Activated CD8-positive, alpha-beta memory T cell treated with anti-CD3 and anti-CD28 coated beads for 24 hours (primary cell): ENCODE data around the gene SNRPB.

Experiments used
- DNase-seq: peaks from one replicate; pipeline ENCODE4 v3.0.0-alpha.2; 2020

The SNRPB gene

GRCh38 chr20:2418388-2418787 is 52.2 kb downstream of the SNRPB start:
- no peak for DNase-seq

DNA sequence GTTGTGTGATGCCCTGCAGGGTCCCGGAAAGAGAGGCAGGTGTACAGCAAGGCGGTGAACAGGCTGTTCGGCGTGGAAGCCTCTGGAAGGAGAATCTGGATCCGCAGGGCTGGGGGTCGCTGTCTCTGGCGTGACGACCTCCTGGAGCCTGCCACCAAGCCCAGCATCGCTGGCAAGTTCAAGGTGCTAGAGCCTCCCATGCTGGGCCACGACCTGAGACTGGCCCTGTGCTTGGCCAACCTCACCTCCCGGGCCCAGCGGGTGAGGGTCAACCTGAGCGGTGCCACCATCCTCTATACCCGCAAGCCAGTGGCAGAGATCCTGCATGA is 53.4 kb downstream of the SNRPB start:
- DNase-seq, result no peak

- no peak for DNase-seq
Observed at GRCh38 chr20:2416541-2417212, 53.9 kb downstream of the SNRPB start.
